ENCODE measurements around the gene TWIST1.

Gene TWIST1

DNA sequence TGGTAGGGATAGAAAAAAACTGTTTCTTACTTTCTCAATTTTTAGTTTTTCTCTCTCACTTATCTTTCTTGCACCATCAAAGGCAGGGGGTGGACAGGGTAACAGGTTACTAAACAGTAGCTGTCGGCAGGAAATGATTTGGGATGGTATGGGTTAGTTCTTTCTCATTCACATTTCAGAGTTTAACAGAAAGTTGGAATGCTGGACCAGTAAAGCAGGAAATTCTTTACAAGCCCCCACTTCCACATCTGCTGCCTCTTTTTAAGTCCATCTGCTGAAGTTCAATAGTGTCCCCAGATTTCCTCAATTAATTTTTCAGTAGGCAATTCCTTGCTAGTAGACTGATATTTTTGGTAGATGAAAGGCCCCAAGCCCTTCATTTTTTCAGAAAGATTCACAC, 23.3 kb downstream of the TWIST1 start:
- no peaks in the 10 kb centered on the region for H4K20me1 ChIP-seq (ENCODE audit: insufficient read depth, low read length)
- DNase-seq, result no peak
- H3K4me1 ChIP-seq (ENCODE audit: insufficient read depth, low read length), result no peaks in the 10 kb centered on the region
- H3K27ac ChIP-seq (ENCODE audit: low read length), result no peak overlapping the region
- no peak overlapping the region for H3K4me2 ChIP-seq (ENCODE audit: insufficient read depth, low read length)
- H3K36me3 ChIP-seq (ENCODE audit: insufficient read depth, low read length), result no peaks in the 10 kb centered on the region
- no peak for ATAC-seq (ENCODE audit: insufficient read depth, low read depth)
- H3K9me3 ChIP-seq (ENCODE audit: insufficient read depth, low read length, severe bottlenecking), result no peaks in the 10 kb centered on the region
- no peak overlapping the region for H2AFZ ChIP-seq (ENCODE audit: low read depth, low read length)
- no peaks in the 10 kb centered on the region for H3K79me2 ChIP-seq (ENCODE audit: insufficient read depth, low read length)
- H3K27me3 ChIP-seq (ENCODE audit: insufficient read depth, low read length, poor library complexity), result no peaks in the 10 kb centered on the region
- no peak overlapping the region for H3K9ac ChIP-seq (ENCODE audit: low read depth, low read length)
- H3K4me3 ChIP-seq (ENCODE audit: low read depth in 1 of 2, low read length in 2 of 2), result no peak overlapping the region
- no peak for TF ChIP-seq EZH2 (IDR thresholded peaks at IDR 0.05; ENCODE audit: borderline replicate concordance, low read depth, low read length, severe bottlenecking)
- TF ChIP-seq, protein P1, sequence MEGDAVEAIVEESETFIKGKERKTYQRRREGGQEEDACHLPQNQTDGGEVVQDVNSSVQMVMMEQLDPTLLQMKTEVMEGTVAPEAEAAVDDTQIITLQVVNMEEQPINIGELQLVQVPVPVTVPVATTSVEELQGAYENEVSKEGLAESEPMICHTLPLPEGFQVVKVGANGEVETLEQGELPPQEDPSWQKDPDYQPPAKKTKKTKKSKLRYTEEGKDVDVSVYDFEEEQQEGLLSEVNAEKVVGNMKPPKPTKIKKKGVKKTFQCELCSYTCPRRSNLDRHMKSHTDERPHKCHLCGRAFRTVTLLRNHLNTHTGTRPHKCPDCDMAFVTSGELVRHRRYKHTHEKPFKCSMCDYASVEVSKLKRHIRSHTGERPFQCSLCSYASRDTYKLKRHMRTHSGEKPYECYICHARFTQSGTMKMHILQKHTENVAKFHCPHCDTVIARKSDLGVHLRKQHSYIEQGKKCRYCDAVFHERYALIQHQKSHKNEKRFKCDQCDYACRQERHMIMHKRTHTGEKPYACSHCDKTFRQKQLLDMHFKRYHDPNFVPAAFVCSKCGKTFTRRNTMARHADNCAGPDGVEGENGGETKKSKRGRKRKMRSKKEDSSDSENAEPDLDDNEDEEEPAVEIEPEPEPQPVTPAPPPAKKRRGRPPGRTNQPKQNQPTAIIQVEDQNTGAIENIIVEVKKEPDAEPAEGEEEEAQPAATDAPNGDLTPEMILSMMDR (IDR thresholded peaks at IDR 0.05; ENCODE audit: borderline replicate concordance, extremely low read depth, low read length, poor library complexity, severe bottlenecking), result no peak

- Histone ChIP-seq H3K27ac (ENCODE audit: low read length) (no peak overlapping the region), H2AFZ (ENCODE audit: low read depth, low read length) (no peak overlapping the region)
Observed at GRCh38 chr7:19091550-19092200, 25.8 kb downstream of the TWIST1 start.

GRCh38 chr7:19090526-19090925, 26.9 kb downstream of the TWIST1 start:
- H4K20me1 ChIP-seq (ENCODE audit: insufficient read depth, low read length), result no peaks in the 10 kb centered on the region
- TF ChIP-seq, protein P1 (IDR thresholded peaks at IDR 0.05; ENCODE audit: borderline replicate concordance, extremely low read depth, low read length, poor library complexity, severe bottlenecking), result no peak
- no peak for TF ChIP-seq EZH2 (IDR thresholded peaks at IDR 0.05; ENCODE audit: borderline replicate concordance, low read depth, low read length, severe bottlenecking)
- H3K27ac ChIP-seq (ENCODE audit: low read length), result no peak overlapping the region
- H3K4me3 ChIP-seq (ENCODE audit: low read depth in 1 of 2, low read length in 2 of 2), result no peak overlapping the region
- H3K4me2 ChIP-seq (ENCODE audit: insufficient read depth, low read length), result no peak overlapping the region
- DNase-seq (no peak), ATAC-seq (ENCODE audit: insufficient read depth, low read depth) (no peak)
- no peaks in the 10 kb centered on the region for H3K36me3 ChIP-seq (ENCODE audit: insufficient read depth, low read length)
- no peaks in the 10 kb centered on the region for H3K79me2 ChIP-seq (ENCODE audit: insufficient read depth, low read length)
- H3K4me1 ChIP-seq (ENCODE audit: insufficient read depth, low read length), result no peaks in the 10 kb centered on the region
- H3K27me3 ChIP-seq (ENCODE audit: insufficient read depth, low read length, poor library complexity), result no peaks in the 10 kb centered on the region
- H3K9ac ChIP-seq (ENCODE audit: low read depth, low read length), result no peak overlapping the region
- no peaks in the 10 kb centered on the region for H3K9me3 ChIP-seq (ENCODE audit: insufficient read depth, low read length, severe bottlenecking)
- no peak overlapping the region for H2AFZ ChIP-seq (ENCODE audit: low read depth, low read length)

More at GRCh38 chr7:19091550-19092200, 25.8 kb downstream of the TWIST1 start:
- Histone ChIP-seq H4K20me1 (ENCODE audit: insufficient read depth, low read length) (no peaks in the 10 kb centered on the region), H3K4me2 (ENCODE audit: insufficient read depth, low read length) (no peak overlapping the region), H3K9me3 (ENCODE audit: insufficient read depth, low read length, severe bottlenecking) (no peaks in the 10 kb centered on the region), H3K27me3 (ENCODE audit: insufficient read depth, low read length, poor library complexity) (no peaks in the 10 kb centered on the region), H3K4me1 (ENCODE audit: insufficient read depth, low read length) (no peaks in the 10 kb centered on the region), H3K36me3 (ENCODE audit: insufficient read depth, low read length) (no peaks in the 10 kb centered on the region), H3K79me2 (ENCODE audit: insufficient read depth, low read length) (no peaks in the 10 kb centered on the region), H3K4me3 (ENCODE audit: low read depth in 1 of 2, low read length in 2 of 2) (no peak overlapping the region), H3K9ac (ENCODE audit: low read depth, low read length) (no peak overlapping the region)
- TF ChIP-seq, protein P1 (IDR thresholded peaks at IDR 0.05; ENCODE audit: borderline replicate concordance, extremely low read depth, low read length, poor library complexity, severe bottlenecking), result no peak
- no peak for TF ChIP-seq EZH2 (IDR thresholded peaks at IDR 0.05; ENCODE audit: borderline replicate concordance, low read depth, low read length, severe bottlenecking)
- DNase-seq (no peak), ATAC-seq (ENCODE audit: insufficient read depth, low read depth) (no peak)
